Ovary (tissue), 9 donors: ENCODE results near the gene BMX. TPM values are rescaled to one million over a fixed set of nuclear protein-coding genes. Genes with fewer than 3 reads are reported as not detected.

ENCODE experiments used
- DNase-seq, 5 donors: peaks; one replicate each; pipeline ENCODE4 v3.0.0-alpha.2; 2019 to 2020
- H3K27ac ChIP-seq, 2 donors: fragments of 200-600 bp; one replicate each; pipeline versions ENCODE4 v1.5.1 to v1.8.0; 2019 to 2022
- H3K27me3 ChIP-seq: fragments of 200-600 bp; one replicate; pipeline ENCODE4 v1.8.0; 2022
- H3K36me3 ChIP-seq: fragments of 200-600 bp; sonication (generic); one replicate; pipeline ENCODE4 v1.5.1; 2019
- H3K4me1 ChIP-seq: one replicate; pipeline ENCODE4 v1.8.1; 2013; ENCODE audit warnings: mild to moderate bottlenecking, moderate library complexity; ENCODE audit not compliant: insufficient read depth
- H3K4me3 ChIP-seq: fragments of 200-600 bp; sonication (generic); one replicate; pipeline ENCODE4 v1.5.1; 2017
- H3K9me3 ChIP-seq, 2 donors: fragments of 200-600 bp in 1 of 2; sonication (generic) in 1 of 2; one replicate each; pipeline versions ENCODE4 v1.5.1 to v1.8.1; 2013 to 2019; ENCODE audit warnings: mild to moderate bottlenecking in 1 of 2, moderate library complexity in 1 of 2
- EP300 ChIP-seq: sonication (generic); formaldehyde crosslinking; IDR thresholded peaks from one replicate; pipeline ENCODE4 v1.6.1; 2017; ENCODE audit warnings: antibody characterized with exemption
- POLR2A ChIP-seq: fragments of 450-650 bp; IDR thresholded peaks from one replicate; pipeline ENCODE4 v1.6.1; 2017; ENCODE audit warnings: antibody characterized with exemption, mild to moderate bottlenecking, moderate library complexity
- WGBS, 3 donors: extraction: QIAGEN DNeasy Blood & Tissue Kit in 1 of 3; methylation state at CpG; one replicate each; pipeline versions ENCODE4 v1.1.5 to v1.1.7; 2013 to 2017; 5-methylcytosine and 5-hydroxymethylcytosine counted together
- intact Hi-C, 4 donors: fragments of 100-400 bp; cut with DNase I; formaldehyde crosslinking; loops; one replicate each; pipeline versions ENCODE4 v1.11.0 to v1.15.1; 2022 to 2023
- polyA plus RNA-seq, 2 donors: library from polyadenylated mRNA; stranded (reverse); fragments of 200-250 nt in 1 of 2; fragments of 350-450 nt in 1 of 2; fragmentation: Illumina TruSeq in 1 of 2; extraction: RNeasy Lipid Tissue Mini Kit (QIAGEN cat#74804) in 1 of 2; gene quantifications; one replicate each; pipeline ENCODE4 v1.2.3, GENCODE V29; 2013 to 2014
- total RNA-seq, 7 donors: library from RNA; depleted of rRNA in 2 of 7; stranded (reverse); fragments of >200 nt in 2 of 7; fragmentation: NEBNext Ultra II Directional in 3 of 7; extraction: Animal tissue kit (Norgen Biotek cat#: 25700) in 3 of 7; gene quantifications; one replicate each; pipeline versions ENCODE4 v1.1.0 to v1.2.4, GENCODE V29; 2016 to 2023
- TF ChIP-seq, protein P1 (sequence below), 3 donors: fragments of 450-650 bp in 2 of 3; fragments of 200-600 bp in 1 of 3; IDR thresholded peaks; one replicate each; pipeline versions ENCODE4 v1.5.1 to v1.8.0; 2016 to 2022; ENCODE audit warnings: antibody characterized with exemption in 3 of 3, mild to moderate bottlenecking in 1 of 3
- donor health status: DM: no; HTN: no; CAD: no; lungs with moderate emphysema.
- donor health status: DM: no; HTN: no; CAD: no.
- donor health status: Bipolar disorder and iron deficiency.
- donor health status: DM: yes; HTN: yes; CAD: no.
- donor health status: DM: no; HTN: no; CAD: no.
- donor health status: DM: yes; HTN: yes; CAD: no.

Gene BMX
- total and polyA plus RNA-seq, 9 donors, result 0.50 to 3.9 (median 1.3) TPM

DNA sequence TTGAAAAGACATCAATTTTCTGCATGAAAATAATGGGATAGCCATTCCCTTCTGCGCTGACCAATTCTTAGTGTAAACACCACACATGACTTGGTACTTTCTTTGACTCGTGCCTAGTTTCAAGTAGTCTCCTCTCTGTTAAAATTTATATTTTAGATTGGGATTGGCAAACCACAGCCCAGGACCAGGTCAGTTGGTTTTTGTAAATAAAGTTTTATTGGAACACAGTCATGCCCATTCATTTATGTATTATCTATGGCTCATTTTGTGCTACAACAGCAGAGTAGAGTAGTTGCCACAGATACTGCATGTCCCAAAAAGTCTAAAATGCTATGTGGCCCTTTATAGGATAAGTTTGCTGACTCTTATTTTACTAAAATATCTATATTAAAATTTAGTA is 46.7 kb downstream of the BMX start:
- Histone ChIP-seq H3K27ac (no peak overlapping the region), H3K4me1 (no peaks in the 10 kb centered on the region), H3K9me3 (no peaks in the 10 kb centered on the region), H3K4me3 (no peak overlapping the region), H3K36me3 (no peaks in the 10 kb centered on the region), H3K27me3 (no peaks in the 10 kb centered on the region)
- no peak for DNase-seq
- intact Hi-C loops, result no loop called here
- 78 to 87% (median 80%) methylated on average over 2 of the region's 2 CpGs for WGBS, 3 donors
- TF ChIP-seq POLR2A, result no peak
- TF ChIP-seq, protein P1, sequence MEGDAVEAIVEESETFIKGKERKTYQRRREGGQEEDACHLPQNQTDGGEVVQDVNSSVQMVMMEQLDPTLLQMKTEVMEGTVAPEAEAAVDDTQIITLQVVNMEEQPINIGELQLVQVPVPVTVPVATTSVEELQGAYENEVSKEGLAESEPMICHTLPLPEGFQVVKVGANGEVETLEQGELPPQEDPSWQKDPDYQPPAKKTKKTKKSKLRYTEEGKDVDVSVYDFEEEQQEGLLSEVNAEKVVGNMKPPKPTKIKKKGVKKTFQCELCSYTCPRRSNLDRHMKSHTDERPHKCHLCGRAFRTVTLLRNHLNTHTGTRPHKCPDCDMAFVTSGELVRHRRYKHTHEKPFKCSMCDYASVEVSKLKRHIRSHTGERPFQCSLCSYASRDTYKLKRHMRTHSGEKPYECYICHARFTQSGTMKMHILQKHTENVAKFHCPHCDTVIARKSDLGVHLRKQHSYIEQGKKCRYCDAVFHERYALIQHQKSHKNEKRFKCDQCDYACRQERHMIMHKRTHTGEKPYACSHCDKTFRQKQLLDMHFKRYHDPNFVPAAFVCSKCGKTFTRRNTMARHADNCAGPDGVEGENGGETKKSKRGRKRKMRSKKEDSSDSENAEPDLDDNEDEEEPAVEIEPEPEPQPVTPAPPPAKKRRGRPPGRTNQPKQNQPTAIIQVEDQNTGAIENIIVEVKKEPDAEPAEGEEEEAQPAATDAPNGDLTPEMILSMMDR (IDR thresholded peaks at IDR 0.05), result no peak
- no peak for TF ChIP-seq EP300

DNA sequence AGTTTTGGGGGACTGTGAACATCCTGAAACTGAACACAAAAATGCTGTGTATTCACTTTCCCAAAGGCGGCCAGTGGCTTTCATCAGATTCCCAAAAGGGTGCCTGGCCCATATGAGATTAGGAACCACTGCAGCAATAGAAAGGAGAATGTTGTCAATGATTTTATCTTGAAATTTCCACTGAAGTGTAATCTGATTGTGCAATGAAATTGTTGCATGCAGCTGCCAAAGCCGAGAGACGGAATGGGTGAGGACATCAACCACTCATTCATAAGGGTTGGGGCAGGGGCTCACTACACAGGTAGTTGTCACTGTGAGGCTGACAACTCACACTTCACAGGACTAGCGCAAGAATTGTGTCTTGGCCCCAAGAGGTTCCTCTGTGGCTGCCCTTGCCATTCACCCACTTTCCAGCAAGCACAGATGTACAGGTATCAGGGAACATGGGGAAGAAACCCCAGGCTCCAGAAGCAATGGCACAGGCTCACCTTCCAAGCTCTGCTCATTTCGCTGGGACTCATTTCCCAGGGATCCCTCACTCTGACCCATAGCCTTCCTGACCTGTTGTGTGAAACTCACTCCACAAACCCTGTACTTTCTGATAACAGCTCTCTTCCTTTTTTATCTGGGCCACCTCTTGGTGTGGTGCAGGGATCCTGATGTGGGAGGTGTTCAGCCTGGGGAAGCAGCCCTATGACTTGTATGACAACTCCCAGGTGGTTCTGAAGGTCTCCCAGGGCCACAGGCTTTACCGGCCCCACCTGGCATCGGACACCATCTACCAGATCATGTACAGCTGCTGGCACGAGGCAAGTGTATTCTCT is 48.8 kb downstream of the BMX start:
- intact Hi-C loops, result no loop called here
- no peak overlapping the region for H3K27ac ChIP-seq
- no peaks in the 10 kb centered on the region for H3K36me3 ChIP-seq
- 74 to 75% (median 74%) methylated on average over 8 of the region's 8 CpGs for WGBS, 3 donors
- no peak for TF ChIP-seq POLR2A
- H3K4me3 ChIP-seq, result no peak overlapping the region
- H3K4me1 ChIP-seq, result no peaks in the 10 kb centered on the region
- no peaks in the 10 kb centered on the region for H3K27me3 ChIP-seq
- H3K9me3 ChIP-seq, result no peaks in the 10 kb centered on the region
- no peak for DNase-seq

DNA sequence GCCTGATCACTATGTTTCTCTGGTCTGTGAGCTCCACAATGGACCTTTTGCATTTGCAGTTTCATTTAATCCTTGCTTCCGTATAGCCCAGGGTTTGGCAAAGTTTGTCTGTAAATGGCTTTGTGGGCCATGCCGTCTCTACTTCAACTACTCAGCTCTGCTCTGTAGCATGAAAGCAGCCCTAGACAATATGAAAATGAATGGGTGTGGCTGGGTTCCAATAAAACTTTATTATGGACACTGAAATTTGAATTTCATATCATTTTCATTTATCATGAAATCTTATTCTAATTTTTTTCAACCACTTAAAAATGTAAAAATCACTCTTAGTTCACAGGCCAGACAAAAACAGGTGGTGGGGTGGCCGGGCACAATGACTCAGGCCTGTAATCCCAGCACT is 58.6 kb downstream of the BMX start:
- no peaks in the 10 kb centered on the region for H3K9me3 ChIP-seq
- TF ChIP-seq POLR2A (no peak), EP300 (no peak)
- TF ChIP-seq, protein P1 (IDR thresholded peaks at IDR 0.05), result no peak
- no peaks in the 10 kb centered on the region for H3K4me1 ChIP-seq
- 77 to 87% (median 82%) methylated on average over 3 of the region's 3 CpGs for WGBS, 3 donors
- H3K27ac ChIP-seq, result no peak overlapping the region
- DNase-seq, result no peak
- no peak overlapping the region for H3K4me3 ChIP-seq
- no peaks in the 10 kb centered on the region for H3K27me3 ChIP-seq
- intact Hi-C loops, result no loop called here
- no peaks in the 10 kb centered on the region for H3K36me3 ChIP-seq

DNA sequence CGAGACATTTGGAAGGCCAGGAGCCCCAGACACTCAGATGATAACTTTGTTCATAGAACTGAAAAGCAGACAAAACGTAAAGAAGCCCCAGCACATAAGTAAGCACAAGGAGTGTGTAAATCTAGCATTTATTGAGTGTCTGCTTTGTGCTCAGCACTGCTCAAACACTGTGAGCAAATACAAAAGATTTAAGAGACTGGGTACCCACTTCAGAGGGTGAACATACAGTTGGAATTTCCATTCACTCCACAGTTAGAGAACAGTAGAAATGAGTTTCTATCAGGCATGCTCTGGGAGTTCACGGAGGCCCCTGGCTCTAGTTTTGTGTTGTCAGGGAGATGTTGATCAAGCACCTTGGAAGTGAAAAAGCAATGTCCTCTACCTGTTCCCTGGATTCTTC is 60.3 kb downstream of the BMX start:
- Histone ChIP-seq H3K27me3 (no peaks in the 10 kb centered on the region), H3K4me1 (no peaks in the 10 kb centered on the region), H3K36me3 (no peaks in the 10 kb centered on the region), H3K4me3 (no peak overlapping the region), H3K27ac (no peak overlapping the region), H3K9me3 (no peaks in the 10 kb centered on the region)
- 62 to 73% (median 63%) methylated on average over 3 of the region's 3 CpGs for WGBS, 3 donors
- intact Hi-C loops, result no loop called here
- no peak for DNase-seq
- TF ChIP-seq, protein P1 (IDR thresholded peaks at IDR 0.05), result no peak
- no peak for TF ChIP-seq EP300
- TF ChIP-seq POLR2A, result no peak

DNA sequence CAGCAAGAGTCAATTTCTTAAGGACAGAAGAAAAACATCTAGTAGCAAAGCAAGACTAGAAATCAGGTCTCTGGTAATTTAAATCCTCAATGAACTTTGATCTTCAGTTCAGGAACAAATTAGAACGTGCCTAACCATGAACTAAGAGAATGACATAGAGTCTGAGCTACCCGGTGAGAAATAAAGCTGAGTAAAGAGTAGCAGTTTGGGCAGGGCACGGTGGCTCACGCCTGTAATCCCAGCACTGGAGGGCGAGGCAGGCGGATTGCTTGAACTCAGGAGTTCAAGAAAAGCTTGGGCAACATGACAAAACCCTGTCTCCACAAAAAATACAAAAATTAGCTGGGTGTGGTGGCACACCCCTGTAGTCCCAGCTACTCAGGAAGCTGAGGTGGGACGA is 62.4 kb downstream of the BMX start:
- TF ChIP-seq EP300, result no peak
- TF ChIP-seq, protein P1 (IDR thresholded peaks at IDR 0.05), result no peak
- no peak for TF ChIP-seq POLR2A
- H3K4me1 ChIP-seq, result no peaks in the 10 kb centered on the region
- no peak for DNase-seq
- no peaks in the 10 kb centered on the region for H3K9me3 ChIP-seq
- no peaks in the 10 kb centered on the region for H3K36me3 ChIP-seq
- 67 to 72% (median 72%) methylated on average over 7 of the region's 7 CpGs for WGBS, 3 donors
- no peaks in the 10 kb centered on the region for H3K27me3 ChIP-seq
- H3K27ac ChIP-seq, result no peak overlapping the region
- H3K4me3 ChIP-seq, result no peak overlapping the region
- intact Hi-C loops, result no loop called here
